HCT116 (cell line): ENCODE results near the gene NRCAM. TPM values are rescaled to one million over a fixed set of nuclear protein-coding genes. Genes with fewer than 3 reads are reported as not detected.

Source experiments
- ATAC-seq: fragments of 200-7000 bp; cut with Tn5 transposase; 2 replicates; pipeline ENCODE4 v1.9.1; 2020; ENCODE audit warnings: mild to moderate bottlenecking, moderate library complexity
- BruUV-seq: library from RNA; stranded (reverse); fragments of 400-500 nt; replicated peaks from 2 replicates; lab custom pipeline; 2021; lab: Mats Ljungman, UMichigan
- CTCF ChIA-PET: fragments of 300-600 bp; sonication (Branson Sonifier 250); formaldehyde crosslinking; loops from one replicate; lab custom pipeline; 2021; ENCODE audit warnings: antibody characterized with exemption; lab: Charles Lee
- POLR2A ChIA-PET: fragments of 300-600, 350-600 bp; sonication (Branson Sonifier 250); formaldehyde crosslinking; loops from one replicate; lab custom pipeline; 2021; ENCODE audit warnings: antibody characterized with exemption; lab: Charles Lee
- RAD21 ChIA-PET, 2 experiments: fragments of 300-600 bp; sonication (Branson Sonifier 250); formaldehyde crosslinking; loops; one replicate each; lab custom pipeline; 2023; ENCODE audit warnings: low total read pairs in 2 of 2; ENCODE audit not compliant: uncharacterized antibody in 2 of 2, unreplicated experiment in 2 of 2, low non-redundant PET in 1 of 2; lab: Charles Lee
- DNase-seq: peaks from one replicate; pipeline ENCODE4 v3.0.0-alpha.2; 2010; ENCODE audit warnings: low read depth, low spot score
- H2AFZ ChIP-seq: fragments of 200-600 bp; shearing (Covaris generic), sonication (generic); 2 replicates; pipeline ENCODE4 v1.6.1; 2017; ENCODE audit warnings: low read depth, mixed run types, mixed read lengths, antibody characterized with exemption, low read length; ENCODE audit not compliant: poor library complexity, severe bottlenecking
- H3K27ac ChIP-seq: 2 replicates; pipeline ENCODE4 v1.5.1; 2012; ENCODE audit warnings: low read depth, low read length
- H3K27me3 ChIP-seq: fragments of 200-600 bp; sonication (generic); 2 replicates; pipeline ENCODE4 v1.6.1; 2016; ENCODE audit warnings: mixed run types, low read length, mixed read lengths; ENCODE audit not compliant: insufficient read depth
- H3K36me3 ChIP-seq, 2 experiments: fragments of 200-500 bp in 1 of 2; fragments of 200-600 bp in 1 of 2; sonication (Bioruptor generic) in 1 of 2; sonication (generic) in 1 of 2; 2 replicates each; pipeline versions ENCODE4 v1.5.1 to v1.6.1; 2014 to 2016; ENCODE audit warnings: low read length in 2 of 2, inconsistent platforms in 1 of 2, mixed read lengths in 1 of 2, mixed run types in 1 of 2; ENCODE audit not compliant: insufficient read depth in 2 of 2, control insufficient read depth in 1 of 2
- H3K4me1 ChIP-seq, 2 experiments: fragments of 200-600 bp in 1 of 2; sonication (generic) in 1 of 2; 2 replicates each; pipeline versions ENCODE4 v1.5.1 to v1.6.1; 2012 to 2017; ENCODE audit warnings: low read length in 2 of 2, inconsistent platforms in 1 of 2, mild to moderate bottlenecking in 1 of 2, mixed read lengths in 1 of 2, mixed run types in 1 of 2, moderate library complexity in 1 of 2; ENCODE audit not compliant: insufficient read depth in 2 of 2, control insufficient read depth in 1 of 2
- H3K4me2 ChIP-seq: fragments of 200-600 bp; sonication (generic); 2 replicates; pipeline ENCODE4 v1.6.1; 2017; ENCODE audit warnings: mixed run types, low read length, mixed read lengths
- H3K4me3 ChIP-seq, 2 experiments: fragments of 200-600 bp in 1 of 2; sonication (generic) in 1 of 2; replicated peaks in 1 of 2; 2 replicates each; pipeline ENCODE4 v1.5.1; 2011 to 2016; ENCODE audit warnings: low read length in 2 of 2, control low read depth in 1 of 2, low read depth in 1 of 2, mild to moderate bottlenecking in 1 of 2, mixed read lengths in 1 of 2, mixed run types in 1 of 2
- H3K79me2 ChIP-seq: fragments of 200-600 bp; sonication (generic); 2 replicates; pipeline ENCODE4 v1.6.1; 2017; ENCODE audit warnings: mild to moderate bottlenecking, mixed run types, low read length, moderate library complexity, mixed read lengths; ENCODE audit not compliant: insufficient read depth
- H3K9ac ChIP-seq: fragments of 200-600 bp; sonication (generic); 2 replicates; pipeline ENCODE4 v1.6.1; 2016; ENCODE audit warnings: low read length, mixed read lengths
- H3K9me2 ChIP-seq: fragments of 200-600 bp; sonication (generic), shearing (Covaris generic); 2 replicates; pipeline ENCODE4 v1.6.1; 2017; ENCODE audit warnings: mixed run types, mild to moderate bottlenecking, moderate library complexity; ENCODE audit not compliant: insufficient read depth
- H3K9me3 ChIP-seq, 2 experiments: fragments of 200-500 bp in 1 of 2; fragments of 200-600 bp in 1 of 2; sonication (Bioruptor generic) in 1 of 2; sonication (generic) in 1 of 2; 2 replicates each; pipeline ENCODE4 v1.6.1; 2014 to 2017; ENCODE audit warnings: low read length in 2 of 2, mixed read lengths in 2 of 2, inconsistent platforms in 1 of 2, low read depth in 1 of 2, mild to moderate bottlenecking in 1 of 2, mixed run types in 1 of 2, moderate library complexity in 1 of 2; ENCODE audit not compliant: control insufficient read depth in 1 of 2, insufficient read depth in 1 of 2
- H4K20me1 ChIP-seq: fragments of 200-600 bp; sonication (generic), shearing (Covaris generic); 2 replicates; pipeline ENCODE4 v1.6.1; 2017; ENCODE audit warnings: mixed run types, mild to moderate bottlenecking, moderate library complexity; ENCODE audit not compliant: insufficient read depth
- ATF3 ChIP-seq: IDR thresholded peaks from 2 replicates; pipeline ENCODE4 v1.6.1; 2012
- JUND ChIP-seq: IDR thresholded peaks from 2 replicates; pipeline ENCODE4 v1.6.1; 2012
- MAX ChIP-seq: IDR thresholded peaks from 2 replicates; pipeline ENCODE4 v1.6.1; 2012
- POLR2A ChIP-seq: IDR thresholded peaks from 2 replicates; pipeline ENCODE4 v1.7.0; 2011; ENCODE audit warnings: borderline replicate concordance; ENCODE audit not compliant: insufficient read depth, insufficient read length; ENCODE audit errors: extremely low read depth
- POLR2AphosphoS5 ChIP-seq: IDR thresholded peaks from 2 replicates; pipeline ENCODE4 v1.6.1; 2011; ENCODE audit warnings: mild to moderate bottlenecking, low read depth, low read length, moderate library complexity
- RAD21 ChIP-seq: IDR thresholded peaks from 2 replicates; pipeline ENCODE4 v1.6.1; 2012; ENCODE audit warnings: low read depth, mild to moderate bottlenecking
- SIN3A ChIP-seq: IDR thresholded peaks from 2 replicates; pipeline ENCODE4 v1.6.1; 2012; ENCODE audit warnings: low read depth
- TCF7L2 ChIP-seq: IDR thresholded peaks from 2 replicates; pipeline ENCODE4 v1.7.0; 2011; ENCODE audit warnings: borderline replicate concordance, inconsistent platforms; ENCODE audit not compliant: insufficient read depth, insufficient read length; ENCODE audit errors: extremely low read depth
- YY1 ChIP-seq: IDR thresholded peaks from 2 replicates; pipeline ENCODE4 v1.6.1; 2011; ENCODE audit warnings: low read length, low read depth, moderate library complexity, mild to moderate bottlenecking; ENCODE audit not compliant: insufficient replicate concordance; ENCODE audit errors: extremely low read depth
- ZFX ChIP-seq: fragments of 450-650 bp; IDR thresholded peaks from 2 replicates; pipeline ENCODE4 v1.6.1; 2017
- ZNF274 ChIP-seq: fragments of 200-500 bp; sonication (Bioruptor generic); IDR thresholded peaks from 2 replicates; pipeline ENCODE4 v1.6.1; 2014; ENCODE audit warnings: mild to moderate bottlenecking, low read depth, low read length, inconsistent platforms
- intact Hi-C: fragments of 100-400 bp; cut with micrococcal nuclease; formaldehyde crosslinking; loops from 2 replicates; pipeline ENCODE4 v1.10.0; 2022
- total RNA-seq: library from RNA; stranded (reverse); gene quantifications from one replicate; pipeline ENCODE4 v1.2.1, GENCODE V29; 2021; ENCODE audit not compliant: unreplicated experiment

The NRCAM gene
- total RNA-seq, 1 experiment from 2014 or later: 0.15 TPM

- TF ChIP-seq SIN3A: no peak
- no peak for TF ChIP-seq RAD21
- no peak for TF ChIP-seq ATF3
- no peak for TF ChIP-seq MAX
- no peak for TF ChIP-seq POLR2A
- no peak for TF ChIP-seq JUND
- no peak for TF ChIP-seq POLR2AphosphoS5
These were observed 40.3 kb downstream of the NRCAM start (continued) for GRCh38 chr7:108415821-108416536.

GRCh38 chr7:108415084-108415483, 41.2 kb downstream of the NRCAM start:
- TF ChIP-seq ZFX: no peak
- TF ChIP-seq TCF7L2: no peak
- TF ChIP-seq MAX: no peak
- TF ChIP-seq YY1: no peak
- TF ChIP-seq JUND: no peak
- TF ChIP-seq ZNF274: no peak
- POLR2A ChIA-PET: no interaction called here
- H3K9me3 ChIP-seq: no peaks in the 10 kb centered on the region
- H3K4me3 ChIP-seq: no peak overlapping the region
- no peak overlapping the region for H3K4me2 ChIP-seq
- intact Hi-C loops: no loop called here
- CTCF ChIA-PET: no interaction called here
- no peaks in the 10 kb centered on the region for H3K79me2 ChIP-seq
- DNase-seq: no peak
- H3K9ac ChIP-seq: no peak overlapping the region
- no peak for ATAC-seq
- H2AFZ ChIP-seq: no peak overlapping the region
- RAD21 ChIA-PET: no interaction called here
- no peaks in the 10 kb centered on the region; the same call in 1 of the 2 replicates for H3K9me2 ChIP-seq
- H3K27me3 ChIP-seq: no peaks in the 10 kb centered on the region
- 0 out of 4 replicates have a peak, but pooled peaks cover 0 to 4% of the 10 kb centered on the region in 2 experiments for H3K4me1 ChIP-seq
- no peak overlapping the region for H3K27ac ChIP-seq
- no peaks in the 10 kb centered on the region for H4K20me1 ChIP-seq
- no peaks in the 10 kb centered on the region for H3K36me3 ChIP-seq
- BruUV-seq: no TSS peak
